ENCODE results near the gene SERPINE3. TPM values are rescaled to one million over a fixed set of nuclear protein-coding genes. Genes with fewer than 3 reads are reported as not detected.

Gene SERPINE3
- total RNA-seq, 2 donors from 2014 or later: not detected

- no peaks in the 10 kb centered on the region for H3K36me3 ChIP-seq
- intact Hi-C loops (cut with DNase I): no loop called here
- H3K4me3 ChIP-seq: no peak overlapping the region
- no peaks in the 10 kb centered on the region for H3K9me3 ChIP-seq
- no peak for DNase-seq
- H3K27me3 ChIP-seq: no peaks in the 10 kb centered on the region
- no peak for TF ChIP-seq CTCF (IDR thresholded peaks at IDR 0.05)
- no peak overlapping the region for H3K9ac ChIP-seq (ENCODE audit: low read depth in 2 of 2, low read length in 2 of 2)
- H3K27ac ChIP-seq: no peak overlapping the region
- no peaks in the 10 kb centered on the region for H3K4me1 ChIP-seq
Measured at GRCh38 chr13:51303063-51303552, 36.4 kb upstream of the SERPINE3 start.

DNA sequence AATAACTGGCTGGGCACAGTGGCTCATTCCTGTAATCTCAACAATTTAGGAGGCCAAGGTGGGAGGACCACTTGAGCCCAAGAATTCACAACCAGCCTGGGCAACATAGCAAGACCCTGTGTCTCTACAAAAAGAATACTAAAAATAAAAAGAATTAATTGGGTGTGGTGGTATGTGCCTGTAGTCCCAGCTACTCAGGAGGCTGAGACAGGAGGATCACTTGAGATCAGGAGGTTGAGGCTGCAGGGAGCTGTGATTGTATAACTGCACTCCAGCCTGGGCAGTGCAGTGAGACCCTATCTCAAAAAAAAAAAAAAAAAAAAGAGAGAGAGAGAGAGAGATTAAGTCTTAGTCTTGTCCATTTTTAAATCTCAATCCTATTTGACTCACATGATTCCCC is 35.6 kb upstream of the SERPINE3 start:
- Histone ChIP-seq H3K4me3 (no peak overlapping the region), H3K36me3 (no peaks in the 10 kb centered on the region), H3K4me1 (no peaks in the 10 kb centered on the region), H3K9ac (ENCODE audit: low read depth in 2 of 2, low read length in 2 of 2) (no peak overlapping the region), H3K27me3 (no peaks in the 10 kb centered on the region), H3K27ac (no peak overlapping the region), H3K9me3 (no peaks in the 10 kb centered on the region)
- intact Hi-C loops (cut with DNase I): no loop called here
- no peak for TF ChIP-seq CTCF (IDR thresholded peaks at IDR 0.05)
- no peak for DNase-seq

DNA sequence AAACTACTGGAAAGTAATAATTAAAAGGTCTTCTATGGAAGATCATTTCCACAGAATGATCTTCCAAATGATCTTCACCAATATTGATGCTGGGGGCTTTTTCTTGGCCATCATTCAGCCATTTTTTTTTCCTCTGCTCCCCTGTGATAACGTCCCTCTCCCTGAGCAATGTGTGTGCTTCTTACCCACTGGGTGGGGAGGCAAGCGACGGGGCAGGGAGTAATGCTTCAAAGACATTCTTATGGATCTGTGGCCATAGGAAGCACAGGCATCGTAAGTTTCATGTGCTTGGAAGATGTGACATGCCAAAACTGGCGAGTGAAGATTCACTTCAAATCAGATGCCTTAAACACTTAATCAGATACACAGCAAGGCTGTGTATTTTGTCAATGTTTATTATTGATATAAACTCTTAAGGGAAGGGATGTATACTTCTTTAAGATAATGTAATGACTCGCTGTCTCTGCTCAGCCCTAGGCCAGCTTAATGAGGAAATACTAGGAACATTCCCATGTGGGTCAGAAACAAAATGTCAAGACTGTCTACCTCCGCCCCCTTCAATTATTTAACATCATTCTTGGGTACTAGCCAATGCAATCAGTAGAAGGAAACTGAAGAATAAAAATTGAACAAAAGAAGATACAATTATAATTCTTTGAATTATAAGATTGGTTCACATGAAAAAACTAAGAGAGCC is 34.1 kb upstream of the SERPINE3 start:
- H3K27ac ChIP-seq: no peak overlapping the region
- intact Hi-C loops (cut with DNase I): no loop called here
- H3K27me3 ChIP-seq: no peaks in the 10 kb centered on the region
- no peak overlapping the region for H3K4me3 ChIP-seq
- H3K9me3 ChIP-seq: no peaks in the 10 kb centered on the region
- H3K9ac ChIP-seq (ENCODE audit: low read depth in 2 of 2, low read length in 2 of 2): no peak overlapping the region
- no peaks in the 10 kb centered on the region for H3K36me3 ChIP-seq
- TF ChIP-seq CTCF (IDR thresholded peaks at IDR 0.05): no peak
- DNase-seq: no peak
- H3K4me1 ChIP-seq: no peaks in the 10 kb centered on the region

DNA sequence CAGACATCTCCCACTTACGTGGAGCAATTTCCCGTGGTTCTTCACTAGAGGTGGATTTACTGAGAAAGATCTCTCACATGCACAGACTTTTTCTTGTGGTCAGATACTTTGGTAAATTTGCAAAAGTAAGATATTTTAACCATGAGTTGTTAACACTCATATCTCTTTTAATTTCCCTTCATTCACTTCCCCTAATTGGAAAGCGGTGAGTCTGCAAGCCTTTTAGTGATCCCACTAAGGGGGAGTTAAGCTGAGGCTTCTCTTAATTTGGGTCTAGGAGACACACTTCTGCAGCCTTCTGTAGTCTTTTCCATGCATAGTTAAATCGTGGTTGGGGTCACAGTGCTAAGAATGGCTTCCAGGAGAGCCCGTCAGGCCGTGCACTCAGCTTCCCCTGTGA is 30.7 kb upstream of the SERPINE3 start:
- Histone ChIP-seq H3K27me3 (no peaks in the 10 kb centered on the region), H3K4me1 (no peaks in the 10 kb centered on the region), H3K9me3 (no peaks in the 10 kb centered on the region), H3K36me3 (no peaks in the 10 kb centered on the region), H3K9ac (ENCODE audit: low read depth in 2 of 2, low read length in 2 of 2) (no peak overlapping the region), H3K4me3 (no peak overlapping the region), H3K27ac (no peak overlapping the region)
- intact Hi-C loops (cut with DNase I): no loop called here
- DNase-seq: no peak
- TF ChIP-seq CTCF (IDR thresholded peaks at IDR 0.05): no peak

- intact Hi-C loops (cut with DNase I): no loop called here
Measured at GRCh38 chr13:51311231-51311630, 28.3 kb upstream of the SERPINE3 start.

More at GRCh38 chr13:51311231-51311630, 28.3 kb upstream of the SERPINE3 start:
- H3K9me3 ChIP-seq: no peaks in the 10 kb centered on the region
- H3K27me3 ChIP-seq: no peaks in the 10 kb centered on the region
- no peaks in the 10 kb centered on the region for H3K4me1 ChIP-seq
- H3K27ac ChIP-seq: no peak overlapping the region
- no peak for TF ChIP-seq CTCF (IDR thresholded peaks at IDR 0.05)
- no peaks in the 10 kb centered on the region for H3K36me3 ChIP-seq
- no peak for DNase-seq
- H3K4me3 ChIP-seq: no peak overlapping the region
- H3K9ac ChIP-seq (ENCODE audit: low read depth in 2 of 2, low read length in 2 of 2): no peak overlapping the region

All from colonic mucosa (tissue), 4 donors.